Measurements from ENCODE around the gene TALDO1. TPM values are rescaled to one million over a fixed set of nuclear protein-coding genes. Genes with fewer than 3 reads are reported as not detected.

The TALDO1 gene
- total and polyA plus RNA-seq, 7 experiments from 2014 or later = 61.4 to 272 (median 179) TPM

- Histone ChIP-seq H3K4me1 (ENCODE audit: control insufficient read depth in 2 of 2, insufficient read depth in 2 of 2, low read length in 2 of 2) (peaks cover 12 to 14% of the 10 kb centered on the region in 2 donors), H3K4me3 (ENCODE audit: low read length) (no peak overlapping the region), H3K27me3 (ENCODE audit: control insufficient read depth in 2 of 2, insufficient read depth in 2 of 2, low read length in 2 of 2) (no peaks in the 10 kb centered on the region), H3K36me3 (ENCODE audit: control insufficient read depth in 2 of 3, insufficient read depth in 3 of 3, low read length in 3 of 3) (peaks cover 0 to 39% (median 0%) of the 10 kb centered on the region in 3 experiments), H3K27ac (ENCODE audit: low read depth, low read length) (no peak overlapping the region), H3K9me3 (ENCODE audit: control insufficient read depth in 2 of 3, low read length in 3 of 3) (no peaks in the 10 kb centered on the region)
- Mint-ChIP-seq H3K4me3 (no peak overlapping the region), H3K27me3 (no peaks in the 10 kb centered on the region), H3K4me1 (peaks cover 4 to 19% (median 15%) of the 10 kb centered on the region in 7 donors), H3K27ac (no peak overlapping the region), H3K9me3 (no peaks in the 10 kb centered on the region), H3K36me3 (peaks cover 0 to 3% (median 0%) of the 10 kb centered on the region in 5 donors)
- intact Hi-C loops (cut with micrococcal nuclease) = no loop called here
- ATAC-seq = no peak
- ChIA-PET CTCF (interaction anchor here (0.7 kb wide), 1 partner anchor 278 kb away, joined by 4 read pairs; no protein-coding TSS in a partner anchor), POLR2A (no interaction called here)
- no peak for DNase-seq
Measured at GRCh38 chr11:773830-774229, 26.6 kb downstream of the TALDO1 start.

DNA sequence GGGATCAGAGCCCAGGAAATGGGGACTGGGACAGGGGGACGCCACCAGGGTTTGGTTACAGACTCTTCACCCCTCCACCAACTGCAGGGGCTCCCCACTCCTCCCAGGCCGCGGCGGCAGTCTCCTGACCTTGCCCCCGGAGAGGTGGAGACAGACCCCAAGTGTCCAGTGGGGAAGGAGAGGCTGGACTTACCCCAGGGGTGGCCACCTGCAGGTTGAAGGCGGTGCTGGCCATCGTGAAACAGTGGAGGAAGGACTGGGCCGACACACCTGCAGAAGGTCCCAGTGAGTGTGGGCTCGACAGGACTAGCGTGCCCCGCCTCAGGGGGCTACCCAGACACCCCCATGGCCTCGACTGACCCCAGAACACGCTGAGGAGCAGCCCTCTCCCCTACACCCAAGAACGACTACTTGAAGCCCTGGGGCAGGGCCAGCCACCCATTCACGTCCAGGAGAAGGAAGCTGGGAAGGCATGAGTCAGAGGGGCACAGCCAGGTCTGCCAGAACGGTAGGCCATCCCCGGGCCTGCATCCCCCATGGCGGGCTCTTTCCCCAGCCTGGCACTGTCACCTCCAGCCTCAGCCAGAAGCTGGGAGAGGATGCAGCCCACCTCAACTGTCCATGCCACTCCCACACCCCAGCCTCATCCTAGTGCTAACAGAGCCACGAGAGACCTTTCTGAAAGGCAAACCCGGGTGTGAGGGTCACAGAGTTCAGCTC is 27.8 kb downstream of the TALDO1 start:
- H3K4me1 Mint-ChIP-seq = peaks cover 7 to 24% (median 19%) of the 10 kb centered on the region in 7 donors
- no peaks in the 10 kb centered on the region for H3K27me3 ChIP-seq (ENCODE audit: control insufficient read depth in 2 of 2, insufficient read depth in 2 of 2, low read length in 2 of 2)
- peaks cover 0 to 36% (median 0%) of the 10 kb centered on the region in 3 experiments for H3K36me3 ChIP-seq (ENCODE audit: control insufficient read depth in 2 of 3, insufficient read depth in 3 of 3, low read length in 3 of 3)
- H3K9me3 ChIP-seq (ENCODE audit: control insufficient read depth in 2 of 3, low read length in 3 of 3) = no peaks in the 10 kb centered on the region
- peaks cover 0 to under 1% (median 0%) of the 10 kb centered on the region in 5 donors for H3K36me3 Mint-ChIP-seq
- H3K4me3 Mint-ChIP-seq = peak overlapping the region; percentile 41 to 86 (median 60)
- ChIA-PET CTCF (interaction anchor here (0.8 to 2.0 kb wide), 3 partner anchors 11 to 36 kb away, joined by 3 to 6 read pairs (median 6); no protein-coding TSS in a partner anchor), POLR2A (interaction anchor here (0.7 to 2.1 kb wide), 4 partner anchors 21 to 137 kb away, joined by 3 to 10 read pairs (median 4); partner anchors contain the start of gene RPLP2)
- H3K4me1 ChIP-seq (ENCODE audit: control insufficient read depth in 2 of 2, insufficient read depth in 2 of 2, low read length in 2 of 2) = peaks cover 12 to 14% of the 10 kb centered on the region in 2 donors
- H3K27ac ChIP-seq (ENCODE audit: low read depth, low read length) = no peak overlapping the region
- ATAC-seq = no peak
- no peaks in the 10 kb centered on the region for H3K9me3 Mint-ChIP-seq
- intact Hi-C loops (cut with micrococcal nuclease) = no loop called here
- no peak overlapping the region for H3K4me3 ChIP-seq (ENCODE audit: low read length)
- peak overlapping the region in 4 of 9 donors; percentile 24 to 81 (median 44) for H3K27ac Mint-ChIP-seq
- H3K27me3 Mint-ChIP-seq = no peaks in the 10 kb centered on the region
- no peak for DNase-seq

- H3K4me3 Mint-ChIP-seq = peak overlapping the region; percentile 64 to 89 (median 76)
- peaks cover 0 to 24% (median 0%) of the 10 kb centered on the region in 3 experiments for H3K36me3 ChIP-seq (ENCODE audit: control insufficient read depth in 2 of 3, insufficient read depth in 3 of 3, low read length in 3 of 3)
- peak overlapping the region in 8 of 9 donors; percentile 31 to 83 (median 56) for H3K27ac Mint-ChIP-seq
- peaks cover 7 to 29% (median 23%) of the 10 kb centered on the region in 7 donors for H3K4me1 Mint-ChIP-seq
- no peak for ATAC-seq
- H3K4me3 ChIP-seq (ENCODE audit: low read length) = peak overlapping the region; percentile 57
- no peaks in the 10 kb centered on the region for H3K9me3 ChIP-seq (ENCODE audit: control insufficient read depth in 2 of 3, low read length in 3 of 3)
- no peak for DNase-seq
- no peaks in the 10 kb centered on the region for H3K27me3 ChIP-seq (ENCODE audit: control insufficient read depth in 2 of 2, insufficient read depth in 2 of 2, low read length in 2 of 2)
- intact Hi-C loops (cut with micrococcal nuclease) = loop anchor here in 1 of 2 donors (2.0 kb wide), 1 partner anchor 199 kb away; the partner anchor contains the start of gene PHRF1
- ChIA-PET CTCF (interaction anchor here (1.2 to 2.0 kb wide), 2 partner anchors 13 to 21 kb away, joined by 3 to 6 read pairs; no protein-coding TSS in a partner anchor), POLR2A (interaction anchor here (0.5 to 2.1 kb wide), 7 partner anchors 16 to 569 kb away, joined by 3 to 10 read pairs (median 3); partner anchors contain the start of genes BET1L, CRACR2B, RIC8A and TALDO1)
- H3K36me3 Mint-ChIP-seq = no peaks in the 10 kb centered on the region
- H3K27ac ChIP-seq (ENCODE audit: low read depth, low read length) = peak overlapping the region; percentile 85
- H3K27me3 Mint-ChIP-seq = no peaks in the 10 kb centered on the region
- H3K4me1 ChIP-seq (ENCODE audit: control insufficient read depth in 2 of 2, insufficient read depth in 2 of 2, low read length in 2 of 2) = peaks cover 12 to 14% of the 10 kb centered on the region in 2 donors
- no peaks in the 10 kb centered on the region for H3K9me3 Mint-ChIP-seq
Measured at GRCh38 chr11:776263-776560, 28.9 kb downstream of the TALDO1 start.

DNA sequence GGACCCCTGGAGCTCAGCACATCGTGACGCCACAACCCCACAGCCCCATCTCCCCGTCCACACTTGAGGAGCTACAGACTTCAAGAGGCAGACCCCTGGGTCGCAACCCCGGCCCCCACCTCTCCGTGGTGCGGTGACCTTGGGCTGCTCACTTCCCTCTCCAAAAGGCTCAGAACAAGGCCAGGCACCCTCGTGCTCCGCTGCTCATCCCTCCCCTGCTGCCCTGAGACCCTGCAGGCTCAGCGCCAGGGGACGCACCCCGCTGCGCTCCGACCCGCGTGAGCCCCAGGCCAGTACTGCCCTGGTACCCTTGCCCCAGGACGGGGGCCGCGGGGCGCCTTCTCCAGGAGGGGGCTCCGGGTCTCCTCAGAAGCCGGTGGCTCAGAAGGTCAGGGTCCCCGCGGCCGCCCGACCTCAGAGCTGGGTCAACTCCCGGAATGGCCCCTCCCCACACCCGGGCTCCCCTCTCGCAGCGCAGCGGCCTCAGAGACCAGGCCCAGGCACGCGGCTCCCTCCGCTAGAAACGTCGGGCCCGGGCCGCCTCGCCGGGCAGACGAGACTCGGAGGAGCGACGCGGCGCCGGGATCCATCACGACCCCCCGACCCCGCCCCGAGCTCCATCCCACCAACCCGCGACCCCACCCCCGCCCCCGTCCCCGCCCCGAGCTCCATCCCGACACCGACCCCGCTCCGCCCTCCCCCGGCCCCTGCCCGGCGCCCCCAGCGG is 29.5 kb downstream of the TALDO1 start:
- ChIA-PET CTCF (interaction anchor here (2.0 kb wide), 1 partner anchor 13 kb away, joined by 6 read pairs; no protein-coding TSS in a partner anchor), POLR2A (interaction anchor here (0.5 to 3.0 kb wide), 7 partner anchors 17 to 570 kb away, joined by 3 to 18 read pairs (median 3); partner anchors contain the start of genes BET1L, CRACR2B, RIC8A and TALDO1)
- no peaks in the 10 kb centered on the region for H3K9me3 Mint-ChIP-seq
- peak overlapping the region; percentile 85 for H3K27ac ChIP-seq (ENCODE audit: low read depth, low read length)
- peaks cover 12 to 14% of the 10 kb centered on the region in 2 donors for H3K4me1 ChIP-seq (ENCODE audit: control insufficient read depth in 2 of 2, insufficient read depth in 2 of 2, low read length in 2 of 2)
- ATAC-seq (peak; percentile 58), DNase-seq (peak in 3 of 9 donors; percentile 12 to 34 (median 21))
- H3K9me3 ChIP-seq (ENCODE audit: control insufficient read depth in 2 of 3, low read length in 3 of 3) = no peaks in the 10 kb centered on the region
- no peaks in the 10 kb centered on the region for H3K27me3 ChIP-seq (ENCODE audit: control insufficient read depth in 2 of 2, insufficient read depth in 2 of 2, low read length in 2 of 2)
- peak overlapping the region; percentile 57 for H3K4me3 ChIP-seq (ENCODE audit: low read length)
- intact Hi-C loops (cut with micrococcal nuclease) = loop anchor here (1.0 to 2.0 kb wide), 5 partner anchors 14 to 200 kb away; partner anchors contain the start of genes CEND1 (in 1 of the 2), PHRF1 (in 1 of the 2), RPLP2 (in 1 of the 2) and TALDO1 (in 1 of the 2)
- peaks cover 0 to 19% (median 0%) of the 10 kb centered on the region in 3 experiments for H3K36me3 ChIP-seq (ENCODE audit: control insufficient read depth in 2 of 3, insufficient read depth in 3 of 3, low read length in 3 of 3)
- peaks cover 7 to 29% (median 23%) of the 10 kb centered on the region in 7 donors for H3K4me1 Mint-ChIP-seq
- H3K4me3 Mint-ChIP-seq = peak overlapping the region; percentile 64 to 89 (median 76)
- peak overlapping the region; percentile 16 to 83 (median 62) for H3K27ac Mint-ChIP-seq
- no peaks in the 10 kb centered on the region for H3K27me3 Mint-ChIP-seq
- no peaks in the 10 kb centered on the region for H3K36me3 Mint-ChIP-seq

GRCh38 chr11:777288-778255 is 30.3 kb downstream of the TALDO1 start, which contains the start of gene GATD1:
Gene GATD1, minus strand, starts transcription at chr11:777487. Its CDS starts 25 bp downstream, at chr11:777462.
- Mint-ChIP-seq H3K36me3 (no peaks in the 10 kb centered on the region), H3K4me3 (peak within 1 kb of the TSS; percentile 72 to 91 (median 83)), H3K27me3 (no peaks in the 10 kb centered on the region), H3K4me1 (peaks cover 7 to 29% (median 23%) of the 10 kb centered on the region in 7 donors), H3K27ac (peak within 1 kb of the TSS; percentile 40 to 92 (median 78)), H3K9me3 (no peaks in the 10 kb centered on the region)
- Histone ChIP-seq H3K9me3 (ENCODE audit: control insufficient read depth in 2 of 3, low read length in 3 of 3) (no peaks in the 10 kb centered on the region), H3K27ac (ENCODE audit: low read depth, low read length) (peak within 1 kb of the TSS; percentile 85), H3K27me3 (ENCODE audit: control insufficient read depth in 2 of 2, insufficient read depth in 2 of 2, low read length in 2 of 2) (no peaks in the 10 kb centered on the region), H3K4me3 (ENCODE audit: low read length) (peak within 1 kb of the TSS; percentile 59), H3K36me3 (ENCODE audit: control insufficient read depth in 2 of 3, insufficient read depth in 3 of 3, low read length in 3 of 3) (peaks cover 0 to 12% (median 0%) of the 10 kb centered on the region in 3 experiments), H3K4me1 (ENCODE audit: control insufficient read depth in 2 of 2, insufficient read depth in 2 of 2, low read length in 2 of 2) (peaks cover 12 to 14% of the 10 kb centered on the region in 2 donors)
- CTCF ChIA-PET = interaction anchor here (2.0 kb wide), 1 partner anchor 14 kb away, joined by 6 read pairs; no protein-coding TSS in a partner anchor
- intact Hi-C loops (cut with micrococcal nuclease) = loop anchor here (1.0 to 2.0 kb wide), 5 partner anchors 13 to 201 kb away; partner anchors contain the start of genes CEND1 (in 1 of the 2), PHRF1 (in 1 of the 2), RPLP2 (in 1 of the 2) and TALDO1 (in 1 of the 2)
- DNase-seq = peak; percentile 86 to 99 (median 93)
- POLR2A ChIA-PET = interaction anchor here (0.8 to 3.0 kb wide), 7 partner anchors 13 to 51 kb away, joined by 3 to 18 read pairs (median 5); partner anchors contain the start of genes CEND1, PIDD1 and TALDO1
- ATAC-seq = peak; percentile 93

Data from naive thymus-derived CD4-positive, alpha-beta T cell (primary cell).